Bronchial epithelial cell (primary cell): ENCODE data around the gene CDK12. TPM values are rescaled to one million over a fixed set of nuclear protein-coding genes. Genes with fewer than 3 reads are reported as not detected.
"Not testable (repeated sequence)": the region's sequence is repeated elsewhere in the genome, so short reads cannot be mapped to it uniquely, and the experiment has no call there.

ENCODE experiments used
- DNase-seq: peaks from one replicate; pipeline ENCODE4 v3.0.0-alpha.2; 2010; ENCODE audit warnings: low read depth
- FAIRE-seq: peaks from 2 replicates; lab custom pipeline; 2011; peaks lifted over from hg19 to GRCh38; lab: Jason Lieb, UNC
- H3K27me3 ChIP-seq: 2 replicates; pipeline ENCODE4 v1.5.1; 2011; ENCODE audit warnings: low read length; ENCODE audit not compliant: control insufficient read depth, insufficient read depth
- H3K36me3 ChIP-seq: 2 replicates; pipeline ENCODE4 v1.5.1; 2011; ENCODE audit warnings: low read length; ENCODE audit not compliant: control insufficient read depth, insufficient read depth
- H3K4me3 ChIP-seq: 2 replicates; pipeline ENCODE4 v1.5.1; 2011; ENCODE audit warnings: mild to moderate bottlenecking, low read depth, low read length, control low read depth
- CTCF ChIP-seq: IDR thresholded peaks from 2 replicates; pipeline ENCODE4 v1.5.1; 2011; ENCODE audit warnings: mild to moderate bottlenecking, moderate library complexity, low read length, control low read depth, inconsistent platforms; ENCODE audit not compliant: insufficient read depth, severe bottlenecking
- total RNA-seq: library from RNA; depleted of rRNA; stranded (reverse); fragments of >200 nt; gene quantifications from 2 replicates; pipeline ENCODE4 v1.2.1, GENCODE V29; 2014

Gene CDK12
- total RNA-seq, 1 donor from 2014 or later: 19.7 TPM

GRCh38 chr17:39531252-39531651 lies 70.0 kb downstream of the CDK12 start:
- H3K27me3 ChIP-seq: no peaks in the 10 kb centered on the region
- no peak for DNase-seq
- TF ChIP-seq CTCF: no peak
- peaks cover 6% of the 10 kb centered on the region for H3K36me3 ChIP-seq
- no peak for FAIRE-seq
- H3K4me3 ChIP-seq: no peak overlapping the region

- peak; percentile 58 for DNase-seq
- Histone ChIP-seq H3K27me3 (no peaks in the 10 kb centered on the region), H3K4me3 (no peak overlapping the region), H3K36me3 (peaks cover 4% of the 10 kb centered on the region)
- no peak for TF ChIP-seq CTCF
- FAIRE-seq: no peak
Observed at GRCh38 chr17:39533891-39534290, 72.6 kb downstream of the CDK12 start.

GRCh38 chr17:39534768-39535405 lies 73.6 kb downstream of the CDK12 start:
- no peak for TF ChIP-seq CTCF
- Histone ChIP-seq H3K27me3 (no peaks in the 10 kb centered on the region), H3K36me3 (peaks cover 3% of the 10 kb centered on the region), H3K4me3 (no peak overlapping the region)
- DNase-seq: no peak
- no peak for FAIRE-seq

- H3K4me3 ChIP-seq: no peak overlapping the region
- DNase-seq (no peak), FAIRE-seq (no peak)
- H3K36me3 ChIP-seq: no peaks in the 10 kb centered on the region
- TF ChIP-seq CTCF: no peak
- H3K27me3 ChIP-seq: no peaks in the 10 kb centered on the region
Observed at GRCh38 chr17:39536468-39536867, 75.2 kb downstream of the CDK12 start.

- H3K36me3 ChIP-seq, FAIRE-seq, DNase-seq: not testable (repeated sequence)
Observed at GRCh38 chr17:39537364-39537763, 76.1 kb downstream of the CDK12 start.

GRCh38 chr17:39538866-39539265 lies 77.6 kb downstream of the CDK12 start:
- no peak for TF ChIP-seq CTCF

More at GRCh38 chr17:39537364-39537763, 76.1 kb downstream of the CDK12 start:
- not testable (repeated sequence) for H3K27me3 ChIP-seq, H3K4me3 ChIP-seq

More at GRCh38 chr17:39538866-39539265, 77.6 kb downstream of the CDK12 start:
- H3K36me3 ChIP-seq: no peaks in the 10 kb centered on the region
- FAIRE-seq (no peak), DNase-seq (peak; percentile 5)
- H3K27me3 ChIP-seq: no peaks in the 10 kb centered on the region
- H3K4me3 ChIP-seq: no peak overlapping the region
